Measurements from ENCODE around the gene CES4A.

DNA sequence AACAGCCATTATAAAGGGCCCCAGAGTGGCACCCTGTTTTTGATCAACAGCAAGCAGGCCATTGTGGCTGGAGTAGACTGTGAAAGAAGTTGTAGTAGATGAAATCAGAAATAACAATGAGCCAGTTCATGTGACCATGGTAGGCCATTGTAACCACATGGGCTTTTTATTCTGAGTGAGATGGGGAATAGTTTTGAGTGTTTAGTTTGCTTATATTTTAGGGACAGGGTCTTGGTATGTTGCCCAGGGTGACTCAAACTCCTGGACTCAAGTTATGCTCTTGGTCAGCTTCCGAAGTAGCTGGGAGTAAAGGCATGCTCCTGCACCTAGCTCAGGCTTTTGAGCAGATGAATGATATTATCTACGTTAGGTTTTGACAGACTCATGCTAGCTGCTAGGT is 52.5 kb downstream of the CES4A start:
- TF ChIP-seq EZH2 (IDR thresholded peaks at IDR 0.05; ENCODE audit: low read length, missing control alignments) = no peak
- TF ChIP-seq, protein P1, sequence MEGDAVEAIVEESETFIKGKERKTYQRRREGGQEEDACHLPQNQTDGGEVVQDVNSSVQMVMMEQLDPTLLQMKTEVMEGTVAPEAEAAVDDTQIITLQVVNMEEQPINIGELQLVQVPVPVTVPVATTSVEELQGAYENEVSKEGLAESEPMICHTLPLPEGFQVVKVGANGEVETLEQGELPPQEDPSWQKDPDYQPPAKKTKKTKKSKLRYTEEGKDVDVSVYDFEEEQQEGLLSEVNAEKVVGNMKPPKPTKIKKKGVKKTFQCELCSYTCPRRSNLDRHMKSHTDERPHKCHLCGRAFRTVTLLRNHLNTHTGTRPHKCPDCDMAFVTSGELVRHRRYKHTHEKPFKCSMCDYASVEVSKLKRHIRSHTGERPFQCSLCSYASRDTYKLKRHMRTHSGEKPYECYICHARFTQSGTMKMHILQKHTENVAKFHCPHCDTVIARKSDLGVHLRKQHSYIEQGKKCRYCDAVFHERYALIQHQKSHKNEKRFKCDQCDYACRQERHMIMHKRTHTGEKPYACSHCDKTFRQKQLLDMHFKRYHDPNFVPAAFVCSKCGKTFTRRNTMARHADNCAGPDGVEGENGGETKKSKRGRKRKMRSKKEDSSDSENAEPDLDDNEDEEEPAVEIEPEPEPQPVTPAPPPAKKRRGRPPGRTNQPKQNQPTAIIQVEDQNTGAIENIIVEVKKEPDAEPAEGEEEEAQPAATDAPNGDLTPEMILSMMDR (conservative IDR thresholded peaks at IDR 0.05 in 1 of 2, IDR thresholded peaks at IDR 0.05 in 1 of 2; ENCODE audit: low read depth in 1 of 2, low read length in 2 of 2) = no peak

Measured in fibroblast of lung (primary cell).